ENCODE results near the gene MAP2K3.

The MAP2K3 gene

GRCh38 chr17:21272881-21273792 lies 11.4 kb upstream of the MAP2K3 start:
- H3K4me1 ChIP-seq (ENCODE audit: control insufficient read depth, insufficient read depth, low read length) = peaks cover 4% of the 10 kb centered on the region; the same call in 1 of the 2 replicates
- ChIA-PET CTCF (interaction anchor here (0.8 to 2.9 kb wide), 3 partner anchors 13 to 239 kb away, joined by 4 to 10 read pairs (median 5); no protein-coding TSS in a partner anchor), POLR2A (interaction anchor here (1.0 to 6.1 kb wide), 2 partner anchors 14 kb away, joined by 4 to 42 read pairs; no protein-coding TSS in a partner anchor)
- no peaks in the 10 kb centered on the region for H3K36me3 ChIP-seq (ENCODE audit: control insufficient read depth in 2 of 2, insufficient read depth in 1 of 2, low read length in 2 of 2)
- H3K9me3 ChIP-seq (ENCODE audit: control insufficient read depth, insufficient read depth, low read depth, low read length) = no peaks in the 10 kb centered on the region
- H3K4me3 ChIP-seq (ENCODE audit: low read depth, low read length) = no peak overlapping the region
- H3K27ac ChIP-seq (ENCODE audit: extremely low read depth, low read depth, low read length) = no peak overlapping the region
- TF ChIP-seq SP7 (tag by site-specific recombination; IDR thresholded peaks at IDR 0.05) (0 out of 2 replicates have a peak, but pooled peaks have one; percentile 29), ZNF2 (tag by site-specific recombination; IDR thresholded peaks at IDR 0.05) (no peak), ZNF530 (tag by site-specific recombination; IDR thresholded peaks at IDR 0.05; ENCODE audit: low read depth) (no peak), ZBTB17 (tag by site-specific recombination; IDR thresholded peaks at IDR 0.05) (0 out of 2 replicates have a peak, but pooled peaks have one; percentile 14), ZBTB6 (tag by site-specific recombination; IDR thresholded peaks at IDR 0.05) (peak; percentile 95), ZNF157 (tag by site-specific recombination; IDR thresholded peaks at IDR 0.05) (no peak), CTCF (tag by site-specific recombination; IDR thresholded peaks at IDR 0.05) (no peak), KLF17 (tag by site-specific recombination; IDR thresholded peaks at IDR 0.05) (peak; percentile 41; the same call in 1 of the 2 replicates), EGR2 (tag by site-specific recombination; IDR thresholded peaks at IDR 0.05; ENCODE audit: low read depth) (peak; percentile 75; the same call in 1 of the 2 replicates), ZNF692 (tag by site-specific recombination; IDR thresholded peaks at IDR 0.05) (no peak), SP3 (tag by site-specific recombination; IDR thresholded peaks at IDR 0.05) (peak; percentile 66), ZNF514 (tag by site-specific recombination; IDR thresholded peaks at IDR 0.05) (no peak), ZBTB21 (tag by site-specific recombination; IDR thresholded peaks at IDR 0.05) (no peak), ZFHX2 (tag by site-specific recombination; conservative IDR thresholded peaks at IDR 0.05) (peak; percentile 68), ZNF555 (tag by site-specific recombination; conservative IDR thresholded peaks at IDR 0.05) (no peak), KLF1 (tag by site-specific recombination; IDR thresholded peaks at IDR 0.05) (peak; percentile 79), ZNF335 (tag by site-specific recombination; conservative IDR thresholded peaks at IDR 0.05) (peak; percentile 33; the same call in 1 of the 2 replicates), MYNN (tag by site-specific recombination; IDR thresholded peaks at IDR 0.05; ENCODE audit: borderline replicate concordance) (no peak), ZNF202 (tag by site-specific recombination; IDR thresholded peaks at IDR 0.05; ENCODE audit: borderline replicate concordance) (no peak), MEIS1 (CRISPR knock-in tag; IDR thresholded peaks at IDR 0.05; ENCODE audit: borderline replicate concordance) (no peak), ZNF324 (tag by site-specific recombination; IDR thresholded peaks at IDR 0.05) (no peak), PRDM6 (tag by site-specific recombination; IDR thresholded peaks at IDR 0.05) (no peak)

All from HEK293 (cell line).